OCI-LY1 (cell line): Measurements from ENCODE around the gene EEF1G.

Source experiments
- H2AFZ ChIP-seq: fragments of 200-600 bp; sonication (generic), shearing (Covaris generic); 2 replicates; pipeline ENCODE4 v1.6.0; 2014; ENCODE audit warnings: antibody characterized with exemption, mild to moderate bottlenecking, low read length
- H3F3A ChIP-seq: fragments of 200-600 bp; sonication (generic), shearing (Covaris generic); 2 replicates; pipeline ENCODE4 v1.6.0; 2014; ENCODE audit warnings: mild to moderate bottlenecking, antibody characterized with exemption, low read length, moderate library complexity; ENCODE audit not compliant: insufficient read depth
- H3K27ac ChIP-seq: fragments of 200-600 bp; sonication (generic); 2 replicates; pipeline ENCODE4 v1.5.1; 2014; ENCODE audit warnings: low read length, mixed run types, mild to moderate bottlenecking, low read depth; ENCODE audit not compliant: poor library complexity, severe bottlenecking
- H3K27me3 ChIP-seq: fragments of 200-600 bp; sonication (generic); 2 replicates; pipeline ENCODE4 v1.6.0; 2014; ENCODE audit warnings: antibody characterized with exemption, mild to moderate bottlenecking, low read length, moderate library complexity; ENCODE audit not compliant: insufficient read depth
- H3K36me3 ChIP-seq: fragments of 200-600 bp; sonication (generic); 2 replicates; pipeline ENCODE4 v1.6.1; 2014; ENCODE audit warnings: mild to moderate bottlenecking, antibody characterized with exemption, low read length, moderate library complexity, mixed read lengths; ENCODE audit not compliant: insufficient read depth
- H3K4me1 ChIP-seq: fragments of 200-600 bp; sonication (generic); 2 replicates; pipeline ENCODE4 v1.5.1; 2014; ENCODE audit warnings: mild to moderate bottlenecking, low read length, moderate library complexity; ENCODE audit not compliant: insufficient read depth, severe bottlenecking
- H3K4me2 ChIP-seq: fragments of 200-600 bp; sonication (generic), shearing (Covaris generic); 2 replicates; pipeline ENCODE4 v1.6.1; 2014; ENCODE audit warnings: low read length
- H3K4me3 ChIP-seq: fragments of 200-600 bp; sonication (generic); 2 replicates; pipeline ENCODE4 v1.5.1; 2014; ENCODE audit warnings: low read length, low read depth, mild to moderate bottlenecking, mixed read lengths; ENCODE audit not compliant: poor library complexity, severe bottlenecking
- H3K79me2 ChIP-seq: fragments of 200-600 bp; shearing (Covaris generic); 2 replicates; pipeline ENCODE4 v1.6.1; 2016; ENCODE audit warnings: mixed run types, low read length, mixed read lengths; ENCODE audit not compliant: insufficient read depth
- H3K9ac ChIP-seq: fragments of 200-600 bp; sonication (generic), shearing (Covaris generic); 2 replicates; pipeline ENCODE4 v1.6.1; 2014; ENCODE audit warnings: mild to moderate bottlenecking, low read length, mixed read lengths
- H3K9me2 ChIP-seq: fragments of 200-600 bp; sonication (generic), shearing (Covaris generic); 2 replicates; pipeline ENCODE4 v1.6.1; 2014; ENCODE audit warnings: low read depth, mild to moderate bottlenecking, low read length, mixed read lengths
- H3K9me3 ChIP-seq: fragments of 200-600 bp; shearing (Covaris generic); 2 replicates; pipeline ENCODE4 v1.6.1; 2014; ENCODE audit warnings: low read length, mixed read lengths
- H4K20me1 ChIP-seq: fragments of 200-600 bp; sonication (generic), shearing (Covaris generic); 2 replicates; pipeline ENCODE4 v1.6.0; 2016; ENCODE audit warnings: mild to moderate bottlenecking, low read length; ENCODE audit not compliant: insufficient read depth
- EZH2 ChIP-seq: fragments of 200-600 bp; sonication (generic), shearing (Covaris generic); IDR thresholded peaks from 2 replicates; pipeline ENCODE4 v1.8.0; 2017; ENCODE audit warnings: borderline replicate concordance, mixed run types, mild to moderate bottlenecking, antibody characterized with exemption, low read length, moderate library complexity, mixed read lengths
- TF ChIP-seq, protein P1 (sequence below): fragments of 200-600 bp; sonication (generic), shearing (Covaris generic); IDR thresholded peaks from 2 replicates; pipeline ENCODE4 v1.5.1; 2017; ENCODE audit warnings: mild to moderate bottlenecking, antibody characterized with exemption, low read length, moderate library complexity, mixed read lengths

EEF1G gene

DNA sequence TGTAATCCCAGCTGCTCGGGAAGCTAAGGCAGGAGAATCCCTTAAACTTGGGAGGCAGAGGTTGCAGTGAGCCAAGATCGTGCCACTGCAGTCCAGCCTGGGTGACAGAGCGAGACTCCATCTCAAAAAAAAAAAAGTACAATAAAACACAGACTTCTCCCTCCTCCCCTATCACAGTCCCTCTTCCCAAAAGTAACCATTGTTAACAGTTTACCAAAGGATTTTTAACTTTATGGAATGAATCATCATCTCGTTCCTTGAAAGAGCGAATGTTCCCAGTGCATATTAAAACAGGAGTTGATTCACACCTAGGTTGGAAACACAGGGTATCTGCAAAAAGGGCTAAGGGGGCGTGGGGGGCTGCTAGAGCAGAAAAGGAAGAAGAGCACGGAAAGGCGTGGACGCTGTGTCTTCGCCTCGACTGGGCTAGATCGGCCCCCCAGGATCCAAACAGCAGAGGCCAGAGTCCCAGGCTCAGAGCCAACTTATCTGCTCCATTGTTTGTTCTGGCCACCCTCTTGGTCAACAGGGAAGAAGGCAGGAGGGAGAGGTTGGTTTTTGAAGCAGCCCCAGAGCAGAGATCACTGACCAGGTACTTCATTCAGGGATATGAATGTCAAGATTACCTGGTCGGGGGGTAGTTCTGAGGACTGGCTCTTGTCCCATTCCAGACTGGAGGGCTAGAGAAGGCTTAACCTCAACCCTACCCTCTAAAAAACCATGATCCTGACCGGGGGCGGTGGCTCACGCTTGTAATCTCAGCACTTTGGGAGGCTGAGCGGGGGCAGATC is 25.0 kb downstream of the EEF1G start:
- no peak overlapping the region for H2AFZ ChIP-seq
- TF ChIP-seq, protein P1, sequence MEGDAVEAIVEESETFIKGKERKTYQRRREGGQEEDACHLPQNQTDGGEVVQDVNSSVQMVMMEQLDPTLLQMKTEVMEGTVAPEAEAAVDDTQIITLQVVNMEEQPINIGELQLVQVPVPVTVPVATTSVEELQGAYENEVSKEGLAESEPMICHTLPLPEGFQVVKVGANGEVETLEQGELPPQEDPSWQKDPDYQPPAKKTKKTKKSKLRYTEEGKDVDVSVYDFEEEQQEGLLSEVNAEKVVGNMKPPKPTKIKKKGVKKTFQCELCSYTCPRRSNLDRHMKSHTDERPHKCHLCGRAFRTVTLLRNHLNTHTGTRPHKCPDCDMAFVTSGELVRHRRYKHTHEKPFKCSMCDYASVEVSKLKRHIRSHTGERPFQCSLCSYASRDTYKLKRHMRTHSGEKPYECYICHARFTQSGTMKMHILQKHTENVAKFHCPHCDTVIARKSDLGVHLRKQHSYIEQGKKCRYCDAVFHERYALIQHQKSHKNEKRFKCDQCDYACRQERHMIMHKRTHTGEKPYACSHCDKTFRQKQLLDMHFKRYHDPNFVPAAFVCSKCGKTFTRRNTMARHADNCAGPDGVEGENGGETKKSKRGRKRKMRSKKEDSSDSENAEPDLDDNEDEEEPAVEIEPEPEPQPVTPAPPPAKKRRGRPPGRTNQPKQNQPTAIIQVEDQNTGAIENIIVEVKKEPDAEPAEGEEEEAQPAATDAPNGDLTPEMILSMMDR: no peak
- TF ChIP-seq EZH2: no peak
- no peaks in the 10 kb centered on the region for H3F3A ChIP-seq
- no peak overlapping the region for H3K9ac ChIP-seq
- H3K79me2 ChIP-seq: no peaks in the 10 kb centered on the region
- no peaks in the 10 kb centered on the region for H4K20me1 ChIP-seq
- H3K9me3 ChIP-seq: no peaks in the 10 kb centered on the region
- H3K4me3 ChIP-seq: no peak overlapping the region
- no peak overlapping the region for H3K4me2 ChIP-seq
- H3K27me3 ChIP-seq: peaks cover 4% of the 10 kb centered on the region
- no peak overlapping the region for H3K27ac ChIP-seq
- H3K36me3 ChIP-seq: no peaks in the 10 kb centered on the region
- peaks cover 25% of the 10 kb centered on the region for H3K4me1 ChIP-seq
- H3K9me2 ChIP-seq: no peaks in the 10 kb centered on the region

DNA sequence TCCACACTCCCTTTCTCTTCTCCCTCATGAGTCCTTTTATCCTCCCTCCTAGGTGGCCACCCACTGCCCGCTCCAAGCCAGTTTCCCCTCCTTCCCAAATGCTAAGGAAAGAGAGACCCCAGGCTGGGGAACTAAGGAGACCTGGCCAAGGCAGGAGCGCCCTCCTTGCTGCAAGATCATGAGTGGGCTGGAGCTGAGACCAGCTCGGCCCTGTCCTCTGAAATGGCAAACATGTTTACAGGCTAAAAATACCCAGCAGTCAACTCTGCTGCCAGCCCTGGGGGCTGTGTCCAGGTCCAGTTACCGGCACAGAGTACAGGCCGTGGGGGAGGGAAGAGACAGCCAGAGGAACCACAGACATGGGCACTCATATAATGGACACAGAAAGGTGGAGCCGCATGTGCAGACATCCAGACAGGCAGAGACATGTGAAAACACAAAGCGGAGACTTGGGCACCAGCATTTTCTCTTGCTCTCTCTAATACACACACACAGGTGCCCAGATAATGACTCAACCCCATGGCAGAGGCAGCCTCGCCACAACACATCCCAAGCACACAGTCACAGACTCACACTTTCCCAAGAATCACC is 25.9 kb downstream of the EEF1G start:
- Histone ChIP-seq H3F3A (no peaks in the 10 kb centered on the region), H3K27me3 (peaks cover 4% of the 10 kb centered on the region), H4K20me1 (no peaks in the 10 kb centered on the region), H3K9ac (no peak overlapping the region), H3K79me2 (no peaks in the 10 kb centered on the region), H3K9me3 (no peaks in the 10 kb centered on the region), H3K4me1 (peaks cover 22% of the 10 kb centered on the region), H3K4me2 (no peak overlapping the region), H3K9me2 (no peaks in the 10 kb centered on the region), H3K36me3 (no peaks in the 10 kb centered on the region), H2AFZ (no peak overlapping the region), H3K4me3 (no peak overlapping the region), H3K27ac (no peak overlapping the region)
- TF ChIP-seq, protein P1: no peak

DNA sequence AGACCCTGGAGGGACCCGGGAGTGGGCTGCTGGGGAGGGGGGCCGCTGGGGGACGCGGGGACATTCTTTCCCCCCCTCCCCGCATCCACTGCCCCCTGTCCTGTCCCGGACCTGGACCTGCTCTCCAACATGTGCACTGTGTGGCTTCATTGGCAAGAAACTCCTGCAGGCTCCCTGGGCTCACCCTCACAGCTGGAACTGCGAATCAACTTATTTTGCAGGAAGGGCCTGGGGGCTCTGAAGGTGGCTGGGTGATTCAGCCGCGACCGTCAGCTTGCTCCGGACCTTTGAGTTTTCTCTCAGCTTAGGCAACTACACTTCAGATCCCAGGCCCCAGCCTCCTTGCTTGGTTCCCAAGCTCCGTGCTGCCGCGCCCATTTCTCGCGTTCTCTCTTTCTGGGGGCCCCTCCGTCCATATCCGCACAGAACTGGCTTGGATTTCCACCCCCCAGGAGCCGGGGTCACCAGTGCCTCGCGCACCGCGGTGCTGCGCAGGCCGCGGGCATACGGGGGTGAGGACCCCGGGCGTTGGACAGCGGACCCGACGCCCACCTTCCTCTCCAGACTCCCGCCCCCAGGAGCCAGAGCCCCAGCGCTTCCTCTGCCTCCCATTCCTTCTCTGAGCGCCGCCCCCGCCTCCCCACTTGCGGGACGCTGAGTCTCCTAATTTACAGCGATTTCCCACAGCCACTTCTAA is 26.6 kb downstream of the EEF1G start:
- H3K27me3 ChIP-seq: peaks cover 4% of the 10 kb centered on the region
- no peak overlapping the region for H3K27ac ChIP-seq
- no peaks in the 10 kb centered on the region for H3F3A ChIP-seq
- H4K20me1 ChIP-seq: no peaks in the 10 kb centered on the region
- H3K9me3 ChIP-seq: no peaks in the 10 kb centered on the region
- peaks cover 21% of the 10 kb centered on the region for H3K4me1 ChIP-seq
- H3K9ac ChIP-seq: no peak overlapping the region
- no peaks in the 10 kb centered on the region for H3K9me2 ChIP-seq
- no peak overlapping the region for H3K4me3 ChIP-seq
- no peaks in the 10 kb centered on the region for H3K36me3 ChIP-seq
- TF ChIP-seq EZH2: no peak
- TF ChIP-seq, protein P1: no peak
- H3K79me2 ChIP-seq: no peaks in the 10 kb centered on the region
- H3K4me2 ChIP-seq: no peak overlapping the region
- no peak overlapping the region for H2AFZ ChIP-seq
